EL (cell line): ENCODE results near the gene CWC27.
A peak's percentile ranks its signal among the peaks of the same experiment; 100 is the strongest.

Experiments used
- DNase-seq: peaks from one replicate; pipeline ENCODE4 v3.0.0-alpha.2; 2016

Gene CWC27

GRCh38 chr5:65041296-65042158, 272.8 kb downstream of the CWC27 start:
- DNase-seq, result peak; percentile 64

- DNase-seq, result no peak
Observed at GRCh38 chr5:65043843-65044359, 275.2 kb downstream of the CWC27 start.

- DNase-seq, result no peak
Observed at GRCh38 chr5:65047225-65047624, 278.5 kb downstream of the CWC27 start.

GRCh38 chr5:65047948-65048690, 279.4 kb downstream of the CWC27 start:
- no peak for DNase-seq

- no peak for DNase-seq
Observed at GRCh38 chr5:65050140-65050539, 281.4 kb downstream of the CWC27 start.

GRCh38 chr5:65050826-65051498, 282.2 kb downstream of the CWC27 start:
- DNase-seq, result peak; percentile 65

GRCh38 chr5:65055938-65056337, 287.2 kb downstream of the CWC27 start:
- no peak for DNase-seq

GRCh38 chr5:65059681-65060598, 291.2 kb downstream of the CWC27 start:
- no peak for DNase-seq

- no peak for DNase-seq
Observed at GRCh38 chr5:65061250-65061973, 292.7 kb downstream of the CWC27 start.

GRCh38 chr5:65061974-65062353, 293.2 kb downstream of the CWC27 start:
- no peak for DNase-seq

- DNase-seq, result peak; percentile 88
Observed at GRCh38 chr5:65062469-65063083, 293.8 kb downstream of the CWC27 start.

GRCh38 chr5:65065001-65065511, 296.3 kb downstream of the CWC27 start:
- DNase-seq, result no peak

- DNase-seq, result peak; percentile 8
Observed at GRCh38 chr5:65066387-65067146, 297.8 kb downstream of the CWC27 start.

GRCh38 chr5:65067147-65067506, 298.4 kb downstream of the CWC27 start:
- no peak for DNase-seq
